Activated CD4-positive, alpha-beta T cell treated with anti-CD3 and anti-CD28 coated beads, Interleukin-10, Interleukin-2, amounts not matched to agents 100 ng/mL and 50 ng/mL, durations not matched to agents 16 hours and 8 hours (primary cell): ENCODE results near the gene MBD1.
A peak's percentile ranks its signal among the peaks of the same experiment; 100 is the strongest.
"Not testable (repeated sequence)": the region's sequence is repeated elsewhere in the genome, so short reads cannot be mapped to it uniquely, and the experiment has no call there.

ENCODE experiments used
- DNase-seq: peaks from one replicate; pipeline ENCODE4 v3.0.0-alpha.2; 2020

Gene MBD1

GRCh38 chr18:50288348-50289107 lies 7.2 kb upstream of the MBD1 start:
- DNase-seq = not testable (repeated sequence)

DNA sequence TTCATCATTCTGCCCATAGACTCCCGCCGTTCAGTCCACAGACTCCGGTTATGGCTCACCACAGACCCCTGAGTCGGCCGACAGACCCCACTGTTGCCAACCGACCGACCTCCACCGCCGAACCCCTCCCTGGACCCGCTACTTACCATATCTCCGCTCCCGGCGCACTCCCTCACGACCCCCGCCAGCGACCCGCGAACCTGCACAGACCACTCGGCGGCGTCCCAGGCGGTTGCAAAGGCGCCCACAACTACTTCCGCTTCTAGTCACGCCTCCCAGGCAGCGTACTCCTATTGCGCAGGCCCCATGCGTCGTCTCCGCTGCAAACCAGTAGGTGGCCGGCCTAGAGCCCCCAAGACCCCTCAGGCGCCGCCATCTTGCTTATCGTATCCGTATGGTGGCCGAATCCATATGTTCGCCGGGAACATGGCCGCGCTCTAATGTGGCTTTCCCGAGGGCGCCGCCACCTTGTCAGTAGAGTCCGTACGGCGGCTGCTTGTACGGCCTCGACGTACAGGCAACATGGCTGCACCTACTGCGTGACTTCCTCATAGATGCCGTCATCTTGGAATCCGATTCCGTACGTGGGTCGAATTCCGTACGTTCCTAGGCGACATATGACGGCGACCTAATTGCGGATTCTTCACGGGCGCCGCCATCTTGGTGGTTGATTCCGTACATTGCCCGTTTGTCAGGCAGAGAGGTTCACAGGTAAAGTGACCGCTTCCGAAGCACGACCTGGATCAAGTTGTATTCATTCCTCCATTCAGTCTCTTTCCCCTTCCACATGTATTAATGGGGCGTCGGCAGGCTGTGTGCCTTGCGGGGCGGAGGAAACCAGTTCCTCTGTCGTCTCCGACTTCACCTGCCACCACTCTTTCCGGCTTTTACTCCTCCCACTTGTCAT lies 6.4 kb upstream of the MBD1 start, which contains the start of gene CXXC1:
CXXC1 (minus strand) TSS at position 252 of the 907 bp plus-strand sequence; CDS start at position 149, 103 bp downstream.
- DNase-seq = peak; percentile 98

DNA sequence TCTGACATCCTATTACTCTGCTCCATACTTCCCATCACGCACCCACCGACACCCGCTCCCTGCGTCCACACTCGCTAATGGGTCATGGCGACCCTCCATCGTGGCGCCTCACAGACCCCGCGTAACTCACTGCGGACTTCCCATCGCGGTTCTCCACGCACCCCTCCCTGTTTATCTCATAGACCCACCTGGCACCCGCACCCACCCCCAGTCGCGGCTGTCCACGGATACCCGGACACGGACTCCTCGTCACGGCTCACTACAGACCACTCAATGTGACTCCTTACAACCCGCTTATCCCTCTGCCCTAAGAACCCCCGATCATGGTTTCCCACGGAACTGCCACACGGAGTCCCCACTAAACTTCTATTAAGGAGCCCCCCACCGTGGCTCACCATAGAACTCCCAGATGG lies 5.7 kb upstream of the MBD1 start:
- DNase-seq = peak; percentile 11

- DNase-seq = peak; percentile 55
These were observed 5.2 kb upstream of the MBD1 start for GRCh38 chr18:50286391-50287027.

DNA sequence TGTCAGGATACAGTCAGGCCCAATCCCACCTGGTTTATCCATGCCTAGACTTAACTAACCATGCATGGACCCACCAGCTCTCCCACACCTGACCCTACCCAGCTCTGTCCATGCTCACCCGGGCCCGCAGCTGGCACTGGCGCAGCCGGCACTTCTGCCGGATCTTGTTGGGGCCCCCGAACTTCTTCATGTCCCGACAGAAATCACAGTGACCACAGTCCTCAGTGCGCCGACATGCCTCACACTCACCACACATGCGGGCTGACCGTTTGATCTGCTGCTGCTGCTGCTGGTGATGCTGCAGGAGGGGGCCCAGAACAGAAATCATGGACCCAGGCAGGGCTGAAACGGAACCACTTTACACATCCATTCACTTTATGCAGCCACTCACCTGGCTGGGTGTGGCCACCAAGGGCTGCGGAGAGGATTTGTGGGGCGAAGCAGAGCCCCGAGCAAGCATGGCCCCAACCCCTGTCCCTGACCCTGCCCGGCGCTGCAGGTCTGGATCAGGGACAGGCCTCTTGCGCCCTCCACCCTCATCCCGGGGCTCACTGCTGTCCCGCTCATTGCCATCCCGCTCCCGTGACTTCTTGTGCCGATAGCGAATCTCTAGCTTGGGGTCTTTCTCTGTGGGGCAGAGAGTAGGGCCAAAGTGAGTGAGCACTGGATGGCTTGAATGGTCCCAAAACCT lies 4.5 kb upstream of the MBD1 start:
- no peak for DNase-seq

GRCh38 chr18:50285071-50285470 lies 3.7 kb upstream of the MBD1 start:
- no peak for DNase-seq

DNA sequence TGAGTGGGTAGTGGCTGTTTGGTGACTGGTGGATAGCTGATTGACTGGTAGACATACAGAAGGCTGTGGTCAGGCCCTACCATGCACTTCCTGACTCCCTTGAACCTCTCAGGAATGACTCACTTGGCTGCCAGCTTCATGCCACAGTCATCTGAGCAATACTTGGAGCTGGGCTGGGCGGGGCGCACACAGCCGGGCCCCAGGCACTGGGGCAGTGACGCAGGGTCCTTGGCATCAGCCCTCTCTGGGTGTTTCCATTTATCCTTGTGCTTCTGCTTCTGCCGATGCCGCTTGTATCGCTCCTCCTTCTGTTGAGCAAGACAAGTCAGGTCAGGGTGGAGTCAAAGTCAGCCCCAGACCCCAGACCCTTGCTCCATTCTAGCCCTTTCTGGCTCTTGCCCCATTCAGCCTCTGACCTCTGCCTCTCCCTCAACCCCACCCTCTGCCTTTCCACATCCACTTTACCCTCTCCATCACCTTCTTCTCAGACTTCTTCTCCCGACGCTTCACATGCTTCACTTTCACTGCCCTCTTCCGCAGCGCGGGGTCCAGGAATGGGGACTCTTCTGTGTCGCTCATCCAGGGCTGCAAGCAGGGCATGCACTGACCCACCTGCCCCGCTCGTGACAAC lies 3.0 kb upstream of the MBD1 start:
- DNase-seq = peak; percentile 25

DNA sequence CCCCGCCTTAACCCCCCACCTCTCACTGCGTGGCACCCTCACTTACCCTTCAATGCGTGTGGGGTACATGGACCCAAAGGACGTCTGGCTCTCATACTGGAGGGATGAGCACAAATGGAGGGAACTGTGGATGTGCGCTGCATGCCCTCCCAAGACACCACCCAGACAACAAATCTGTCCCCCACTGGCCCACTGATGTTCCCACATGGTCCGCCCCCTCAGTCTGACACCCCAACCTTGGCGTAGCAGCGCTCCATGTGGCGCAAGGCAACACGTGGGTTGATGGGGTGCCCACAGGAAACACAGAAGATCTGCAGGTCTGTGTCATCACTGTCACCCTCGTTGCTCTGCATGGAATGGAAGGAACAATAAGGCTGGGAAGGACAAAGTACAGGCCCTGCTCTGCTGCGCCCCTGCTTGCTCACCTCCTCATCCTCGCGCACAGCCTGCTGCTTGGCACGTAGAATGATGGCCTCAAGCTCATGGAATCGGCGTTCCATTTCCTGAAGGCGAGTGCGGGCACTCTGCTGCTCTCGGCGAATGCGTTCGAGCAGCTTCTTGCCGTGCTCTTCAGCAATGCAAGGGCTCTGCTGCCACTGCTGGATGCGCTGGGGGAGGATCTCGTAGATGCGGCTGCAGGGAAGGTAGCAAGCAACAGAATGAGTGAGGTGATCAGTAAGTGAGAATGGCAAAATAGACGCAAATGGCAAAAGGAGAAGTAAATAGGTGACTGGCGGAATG lies 2.3 kb upstream of the MBD1 start:
- DNase-seq = peak; percentile 19

DNA sequence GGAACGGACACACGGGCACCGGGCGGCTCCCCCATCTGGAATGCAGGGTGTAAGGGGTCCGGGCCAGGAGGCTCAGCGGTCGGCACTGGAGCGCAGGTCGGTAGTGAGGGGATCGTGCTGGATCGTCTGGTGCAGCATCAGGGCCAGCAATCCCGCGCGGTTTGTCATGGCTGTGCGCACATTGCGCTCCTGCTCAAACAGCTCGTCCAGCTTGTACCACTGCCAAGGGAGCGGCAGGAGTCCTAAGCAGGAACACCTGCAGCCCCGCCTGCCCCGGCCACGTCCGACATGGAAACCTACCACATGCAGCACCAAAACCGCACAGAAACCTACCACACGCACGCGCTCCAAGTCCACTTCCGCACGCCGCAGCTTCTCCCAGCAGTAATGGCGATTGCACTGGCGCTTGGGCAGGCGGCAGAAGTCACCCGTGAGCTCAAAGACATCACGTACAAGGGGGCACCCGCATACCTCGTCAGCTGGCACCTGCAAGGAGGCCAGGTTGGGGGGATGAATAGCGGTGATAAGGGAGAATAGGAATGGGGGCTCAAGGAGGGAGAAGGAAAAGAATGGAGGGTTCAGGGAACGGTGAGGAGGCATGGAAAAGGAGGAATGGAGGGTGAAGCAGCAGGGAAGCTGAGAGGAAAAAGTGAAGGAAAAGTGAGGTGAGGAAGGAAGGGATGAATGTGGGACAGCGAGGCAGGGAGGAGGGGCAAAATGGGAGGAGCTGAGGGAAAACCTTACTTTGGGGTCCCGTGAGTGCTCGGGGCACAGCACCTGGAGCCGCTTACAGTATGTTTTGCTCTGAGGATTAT lies 1.4 kb upstream of the MBD1 start:
- no peak for DNase-seq

DNA sequence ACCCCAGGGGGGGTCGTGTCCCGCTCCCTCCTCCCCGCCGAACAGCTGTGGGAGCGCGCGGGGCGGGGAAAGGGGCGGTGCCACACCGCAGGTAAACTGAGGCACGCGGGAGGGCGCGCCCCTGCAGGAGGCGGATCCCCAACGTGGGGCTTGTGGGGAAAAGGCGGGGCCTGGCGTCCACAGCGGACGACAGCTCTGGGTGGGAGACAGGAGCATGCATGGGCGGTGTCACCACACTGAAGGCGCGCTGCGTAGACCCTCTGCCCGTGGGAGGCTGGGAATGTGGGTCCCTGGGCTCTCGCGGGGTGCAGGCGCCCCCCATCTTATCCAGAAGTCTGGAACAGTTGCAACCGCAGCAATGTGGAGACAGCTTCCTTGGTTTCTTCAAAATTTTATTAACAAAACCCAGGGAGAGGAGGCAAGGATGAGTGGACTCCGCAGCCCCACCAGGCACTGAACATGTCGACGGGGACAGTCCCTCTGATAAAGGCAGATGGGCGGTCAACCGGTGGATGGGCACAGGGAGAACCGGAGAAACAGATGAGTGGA lies 723 bp upstream of the MBD1 start:
- DNase-seq = no peak

GRCh38 chr18:50280707-50281294 lies 522 bp downstream of the MBD1 start:
- no peak for DNase-seq

DNA sequence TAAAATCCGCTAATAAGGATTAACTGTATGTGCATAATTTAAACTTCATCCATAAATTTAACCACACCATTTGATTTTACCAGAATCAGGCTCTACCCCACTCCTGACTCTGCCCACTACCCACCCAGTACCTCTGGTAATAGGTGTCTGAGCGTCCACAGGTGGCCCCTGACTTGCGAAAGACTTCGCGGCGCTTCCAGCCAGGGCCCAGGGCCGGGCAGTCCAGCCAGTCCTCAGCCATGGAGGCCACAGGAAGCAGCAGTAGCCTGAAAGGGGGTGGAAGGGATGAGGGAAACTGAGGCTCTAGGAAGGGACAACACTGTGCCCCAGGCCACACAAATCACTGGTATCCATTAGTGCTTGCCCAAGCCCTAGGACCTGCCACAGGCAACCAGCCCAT lies 1.6 kb downstream of the MBD1 start:
- DNase-seq = no peak

DNA sequence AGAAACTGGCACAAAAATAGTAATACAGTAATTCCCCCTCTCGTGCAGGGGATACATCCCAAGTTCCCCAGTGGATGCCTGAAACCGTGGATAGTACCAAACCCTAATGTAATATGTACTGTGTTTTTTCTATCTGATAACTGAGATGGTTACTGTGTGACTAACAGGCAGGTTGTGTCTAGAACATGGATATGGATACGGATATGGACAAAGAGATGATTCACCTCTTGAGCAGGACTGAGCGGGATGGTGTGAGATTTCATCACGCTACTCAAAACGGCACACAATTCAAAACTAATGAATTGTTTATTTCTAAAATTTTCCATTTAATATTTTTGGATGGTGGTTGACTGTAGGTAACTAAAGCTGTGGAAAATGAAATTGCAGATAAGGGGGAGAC lies 3.4 kb downstream of the MBD1 start:
- DNase-seq = no peak

- no peak for DNase-seq
These were observed 4.9 kb downstream of the MBD1 start for GRCh38 chr18:50276452-50276851.

GRCh38 chr18:50275503-50276036 lies 5.8 kb downstream of the MBD1 start:
- DNase-seq = no peak

- no peak for DNase-seq
These were observed 6.4 kb downstream of the MBD1 start for GRCh38 chr18:50274941-50275340.

- no peak for DNase-seq
These were observed 7.3 kb downstream of the MBD1 start for GRCh38 chr18:50274044-50274442.

DNA sequence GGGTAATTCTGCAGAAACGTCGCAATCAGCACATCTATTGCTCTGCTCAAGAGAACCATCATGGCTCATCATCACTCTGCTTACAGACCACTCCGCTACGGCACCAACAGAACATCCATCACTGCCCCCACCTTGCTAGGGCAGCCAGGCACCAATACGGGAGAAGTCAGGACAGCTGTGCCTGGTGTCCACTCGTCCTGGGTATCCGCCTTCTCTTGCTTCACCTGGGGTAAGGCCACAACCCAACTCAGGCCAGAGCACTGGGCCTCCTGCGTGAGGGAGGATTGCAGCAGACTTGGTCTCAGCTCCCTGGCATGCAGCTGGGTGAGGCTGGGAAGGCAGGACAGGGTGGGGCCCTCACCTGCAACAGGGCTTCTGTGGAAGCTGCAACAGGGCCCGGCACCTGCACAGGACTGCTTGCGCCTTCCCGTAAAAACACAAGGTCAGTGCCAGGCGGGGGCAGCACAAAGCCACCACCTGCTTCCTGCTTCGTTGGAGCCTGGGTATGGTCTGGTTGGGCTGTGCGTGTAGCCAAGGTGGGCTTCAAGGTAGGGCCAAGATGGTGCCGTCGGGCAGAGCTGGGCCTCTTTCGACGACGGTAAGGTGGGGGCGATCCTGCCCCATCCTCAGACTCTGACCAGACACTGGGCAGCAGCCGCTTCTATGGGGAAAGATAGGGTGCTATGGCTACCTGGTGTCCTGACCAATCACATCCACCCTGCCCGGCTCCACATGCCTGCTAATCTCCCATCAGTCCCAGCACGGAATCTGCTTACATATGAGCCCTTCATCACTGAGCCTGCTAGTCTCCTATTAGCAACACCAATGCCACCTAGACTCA lies 7.9 kb downstream of the MBD1 start:
- no peak for DNase-seq

DNA sequence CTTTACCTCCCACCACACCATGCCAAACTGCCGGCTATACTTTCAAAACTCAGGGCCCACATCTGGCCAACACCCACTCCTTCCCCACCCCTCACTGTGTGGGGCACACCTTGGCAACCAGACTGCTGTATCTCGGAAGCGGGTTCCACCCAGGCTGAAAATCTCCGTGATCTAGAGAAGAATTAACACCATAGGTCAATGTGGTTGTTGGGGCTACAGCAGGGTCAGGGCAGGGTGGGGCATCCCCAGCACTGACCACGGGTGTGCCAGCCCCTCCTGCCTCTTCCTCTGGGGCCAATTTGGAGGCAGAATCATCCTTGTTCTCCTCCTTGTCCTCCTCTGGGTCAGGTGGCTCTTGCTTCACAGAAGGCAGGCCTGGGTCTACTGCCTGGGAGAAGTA lies 8.8 kb downstream of the MBD1 start:
- no peak for DNase-seq
